Nucleus accumbens (tissue), 56 donors: ENCODE results near the gene HMGCLL1.

Experiments used
- DNase-seq, 56 donors: peaks; one replicate each; lab custom pipeline; 2025; lab: John Stamatoyannopoulos, UW

HMGCLL1 gene

GRCh38 chr6:55447891-55448290 lies 131.1 kb downstream of the HMGCLL1 start:
- DNase-seq: no peak

GRCh38 chr6:55445648-55446204 lies 133.3 kb downstream of the HMGCLL1 start:
- DNase-seq: no peak

GRCh38 chr6:55443238-55444134 lies 135.5 kb downstream of the HMGCLL1 start:
- DNase-seq: no peak

- DNase-seq: no peak
These were observed 140.8 kb downstream of the HMGCLL1 start for GRCh38 chr6:55438203-55438602.

- DNase-seq: no peak
These were observed 141.9 kb downstream of the HMGCLL1 start for GRCh38 chr6:55437141-55437540.

- no peak for DNase-seq
These were observed 145.4 kb downstream of the HMGCLL1 start for GRCh38 chr6:55433446-55434130.

GRCh38 chr6:55423933-55424332 lies 155.1 kb downstream of the HMGCLL1 start:
- no peak for DNase-seq

GRCh38 chr6:55410674-55411073 lies 168.3 kb downstream of the HMGCLL1 start:
- no peak for DNase-seq

GRCh38 chr6:55405474-55406235 lies 173.3 kb downstream of the HMGCLL1 start:
- DNase-seq: no peak

- DNase-seq: no peak
These were observed 179.6 kb downstream of the HMGCLL1 start for GRCh38 chr6:55399351-55399750.

- DNase-seq: no peak
These were observed 181.0 kb downstream of the HMGCLL1 start for GRCh38 chr6:55397986-55398385.

GRCh38 chr6:55395871-55396270 lies 183.1 kb downstream of the HMGCLL1 start:
- DNase-seq: no peak

- no peak for DNase-seq
These were observed 190.8 kb downstream of the HMGCLL1 start for GRCh38 chr6:55388211-55388610.
